Mesenchymal stem cell (in vitro differentiated cells and primary cell): Measurements from ENCODE around the gene PRSS38.

Experiments
- DNase-seq: peaks from one replicate; pipeline ENCODE4 v3.0.0-alpha.2; 2013
- H2AFZ ChIP-seq: one replicate; pipeline ENCODE4 v1.6.1; 2013; ENCODE audit warnings: low read depth, mild to moderate bottlenecking, control low read depth, inconsistent platforms, low read length, moderate library complexity
- H2AK5ac ChIP-seq: 2 replicates; pipeline ENCODE4 v1.6.1; 2013; ENCODE audit warnings: low read length, moderate library complexity, mild to moderate bottlenecking, inconsistent platforms; ENCODE audit not compliant: severe bottlenecking
- H2BK120ac ChIP-seq: one replicate; pipeline ENCODE4 v1.6.1; 2013; ENCODE audit warnings: low read depth, mild to moderate bottlenecking, inconsistent platforms, low read length, moderate library complexity
- H2BK12ac ChIP-seq, 2 experiments: one replicate each; pipeline ENCODE4 v1.6.1; 2013; ENCODE audit warnings: inconsistent platforms in 2 of 2, low read length in 2 of 2, mild to moderate bottlenecking in 2 of 2, moderate library complexity in 2 of 2, control low read depth in 1 of 2
- H2BK15ac ChIP-seq: one replicate; pipeline ENCODE4 v1.6.1; 2013; ENCODE audit warnings: mild to moderate bottlenecking, low read depth, inconsistent platforms; ENCODE audit not compliant: poor library complexity, severe bottlenecking
- H2BK5ac ChIP-seq: 2 replicates; pipeline ENCODE4 v1.6.1; 2013; ENCODE audit warnings: low read depth, mild to moderate bottlenecking, low read length, control low read depth, inconsistent platforms; ENCODE audit not compliant: poor library complexity, severe bottlenecking
- H3K14ac ChIP-seq, 2 experiments: one replicate each; pipeline ENCODE4 v1.6.1; 2013; ENCODE audit warnings: inconsistent platforms in 2 of 2, low read length in 2 of 2, control low read depth in 1 of 2, mild to moderate bottlenecking in 1 of 2, moderate library complexity in 1 of 2
- H3K18ac ChIP-seq, 2 experiments: one replicate each; pipeline ENCODE4 v1.6.1; 2013; ENCODE audit warnings: inconsistent platforms in 2 of 2, low read length in 2 of 2, control low read depth in 1 of 2, low read depth in 1 of 2, mild to moderate bottlenecking in 1 of 2
- H3K23ac ChIP-seq, 2 experiments: one replicate each; pipeline ENCODE4 v1.6.1; 2013; ENCODE audit warnings: inconsistent platforms in 2 of 2, low read length in 2 of 2, mild to moderate bottlenecking in 2 of 2, moderate library complexity in 2 of 2, control low read depth in 1 of 2
- H3K27ac ChIP-seq: 2 replicates; pipeline ENCODE4 v1.5.1; 2013; ENCODE audit warnings: mild to moderate bottlenecking, moderate library complexity, low read length, control low read depth, inconsistent platforms; ENCODE audit not compliant: poor library complexity, severe bottlenecking
- H3K27me3 ChIP-seq, 2 experiments: 2 replicates each; pipeline versions ENCODE4 v1.6.1 to v1.7.0; 2013; ENCODE audit warnings: low read length in 2 of 2, mild to moderate bottlenecking in 2 of 2, moderate library complexity in 2 of 2, control low read depth in 1 of 2, inconsistent platforms in 1 of 2; ENCODE audit not compliant: control insufficient read depth in 1 of 2, insufficient read depth in 1 of 2
- H3K36me3 ChIP-seq, 2 experiments: 2 replicates each; pipeline versions ENCODE4 v1.6.1 to v1.7.0; 2013; ENCODE audit warnings: low read length in 2 of 2, control low read depth in 1 of 2, inconsistent platforms in 1 of 2, low read depth in 1 of 2, mild to moderate bottlenecking in 1 of 2; ENCODE audit not compliant: insufficient read depth in 2 of 2, control insufficient read depth in 1 of 2
- H3K4ac ChIP-seq, 2 experiments: one replicate each; pipeline ENCODE4 v1.6.1; 2013; ENCODE audit warnings: inconsistent platforms in 2 of 2, low read length in 2 of 2, mild to moderate bottlenecking in 2 of 2, moderate library complexity in 2 of 2, control low read depth in 1 of 2, low read depth in 1 of 2
- H3K4me1 ChIP-seq: 2 replicates; pipeline ENCODE4 v1.6.1; 2013; ENCODE audit warnings: low read depth, low read length, control low read depth; ENCODE audit not compliant: control insufficient read depth, insufficient read depth
- H3K4me2 ChIP-seq: 2 replicates; pipeline ENCODE4 v1.6.1; 2013; ENCODE audit warnings: low read length, mild to moderate bottlenecking, inconsistent platforms; ENCODE audit not compliant: poor library complexity, severe bottlenecking
- H3K4me3 ChIP-seq, 2 experiments: 2 replicates each; pipeline versions ENCODE4 v1.5.1 to v1.7.0; 2013; ENCODE audit warnings: low read length in 2 of 2, mild to moderate bottlenecking in 2 of 2, control low read depth in 1 of 2, low read depth in 1 of 2; ENCODE audit not compliant: insufficient read depth in 1 of 2
- H3K79me1 ChIP-seq: replicated peaks from 2 replicates; pipeline ENCODE4 v1.6.1; 2013; ENCODE audit warnings: mild to moderate bottlenecking, control low read depth, low read length, inconsistent platforms; ENCODE audit not compliant: poor library complexity, severe bottlenecking
- H3K9ac ChIP-seq: 2 replicates; pipeline ENCODE4 v1.7.0; 2013; ENCODE audit warnings: mild to moderate bottlenecking, low read length, moderate library complexity
- H3K9me3 ChIP-seq: 2 replicates; pipeline ENCODE4 v1.7.0; 2013; ENCODE audit warnings: mild to moderate bottlenecking, low read length; ENCODE audit not compliant: control insufficient read depth
- H4K8ac ChIP-seq: one replicate; pipeline ENCODE4 v1.6.1; 2013; ENCODE audit warnings: inconsistent platforms, mild to moderate bottlenecking, low read length, moderate library complexity
- H4K91ac ChIP-seq: one replicate; pipeline ENCODE4 v1.6.1; 2013; ENCODE audit warnings: mild to moderate bottlenecking, low read length, inconsistent platforms
- WGBS: methylation state at CpG from one replicate; pipeline ENCODE4 v1.1.7; 2013; ENCODE audit warnings: mixed read lengths; 5-methylcytosine and 5-hydroxymethylcytosine counted together

PRSS38 gene

GRCh38 chr1:227792216-227793078, 23.0 kb upstream of the PRSS38 start:
- Histone ChIP-seq H2BK5ac (no peak overlapping the region), H3K14ac (no peak overlapping the region), H3K27ac (no peak overlapping the region), H4K91ac (no peak overlapping the region), H2BK15ac (no peak overlapping the region), H3K4me1 (peaks cover 38% of the 10 kb centered on the region), H2AFZ (no peak overlapping the region), H3K79me1 (no peaks in the 10 kb centered on the region), H3K36me3 (no peaks in the 10 kb centered on the region), H4K8ac (no peak overlapping the region), H2AK5ac (no peak overlapping the region), H3K4me2 (no peak overlapping the region), H3K18ac (no peak overlapping the region), H3K4ac (no peak overlapping the region), H2BK12ac (no peak overlapping the region), H2BK120ac (no peak overlapping the region), H3K9ac (no peak overlapping the region), H3K27me3 (peaks cover 5 to 6% of the 10 kb centered on the region in 2 experiments), H3K9me3 (no peaks in the 10 kb centered on the region), H3K23ac (no peak overlapping the region), H3K4me3 (no peak overlapping the region)
- WGBS: 87% methylated on average over 19 of the region's 19 CpGs
- DNase-seq: no peak

GRCh38 chr1:227793079-227793947, 22.2 kb upstream of the PRSS38 start:
- no peaks in the 10 kb centered on the region for H3K9me3 ChIP-seq
- no peak overlapping the region for H4K8ac ChIP-seq
- no peak overlapping the region for H3K23ac ChIP-seq
- 80% methylated on average over 10 of the region's 10 CpGs for WGBS
- no peak overlapping the region for H3K4ac ChIP-seq
- peak overlapping the region; percentile 43 for H3K9ac ChIP-seq
- H3K4me2 ChIP-seq: no peak overlapping the region
- no peak overlapping the region for H4K91ac ChIP-seq
- H3K27me3 ChIP-seq: peaks cover 5 to 6% of the 10 kb centered on the region in 2 experiments
- H3K79me1 ChIP-seq: no peaks in the 10 kb centered on the region
- H2BK12ac ChIP-seq: no peak overlapping the region
- no peak overlapping the region for H2BK5ac ChIP-seq
- no peak overlapping the region for H2BK120ac ChIP-seq
- H3K27ac ChIP-seq: no peak overlapping the region
- no peak overlapping the region for H3K18ac ChIP-seq
- no peak for DNase-seq
- H3K14ac ChIP-seq: no peak overlapping the region
- H2BK15ac ChIP-seq: no peak overlapping the region
- no peak overlapping the region for H2AFZ ChIP-seq
- H2AK5ac ChIP-seq: peak overlapping the region; percentile 46
- H3K4me1 ChIP-seq: peaks cover 37% of the 10 kb centered on the region
- H3K4me3 ChIP-seq: no peak overlapping the region
- H3K36me3 ChIP-seq: no peaks in the 10 kb centered on the region

DNA sequence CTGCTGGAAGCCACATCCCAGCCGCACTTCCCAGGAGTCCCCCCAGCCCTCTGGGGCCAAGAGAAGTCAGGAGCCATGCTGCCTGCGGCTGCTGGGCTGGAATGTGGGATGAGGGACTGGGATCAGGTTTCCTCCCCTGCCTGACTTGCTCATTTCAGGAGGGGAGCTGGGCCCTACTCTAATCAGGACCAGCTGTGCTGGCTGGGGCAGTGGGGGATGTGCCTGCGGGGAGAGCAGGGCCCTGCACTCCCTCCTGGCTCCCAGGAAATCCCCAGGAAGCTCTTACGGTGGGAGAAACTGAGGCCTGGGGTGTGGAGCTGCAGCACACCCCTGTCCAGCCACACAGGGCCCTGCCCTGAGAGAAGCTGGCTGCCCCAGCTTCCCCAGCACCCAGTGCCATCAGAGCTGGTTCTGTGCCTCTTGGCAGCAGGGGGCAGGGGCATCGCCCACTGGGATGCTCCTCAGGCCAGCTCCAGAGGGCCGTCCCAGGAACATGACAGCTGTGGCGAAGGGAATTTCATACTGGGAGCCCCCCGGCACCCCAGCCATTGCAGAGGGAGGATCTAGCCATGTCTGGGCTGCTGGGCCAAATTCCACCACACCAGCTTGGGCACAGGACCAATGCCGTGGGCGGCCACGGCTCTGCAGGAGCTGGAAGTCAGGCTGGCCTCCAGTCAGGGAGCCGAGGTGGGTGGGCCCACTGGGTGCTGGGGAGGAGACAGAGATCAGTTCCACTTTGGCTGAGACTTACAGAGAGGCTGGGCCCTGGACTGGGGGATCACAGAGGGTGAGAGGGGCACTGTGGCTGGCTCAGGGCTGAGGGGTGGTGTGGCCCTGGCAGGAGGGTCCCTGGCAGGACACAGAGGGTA, 21.3 kb upstream of the PRSS38 start:
- Histone ChIP-seq H3K4ac (no peak overlapping the region), H3K4me1 (peaks cover 30% of the 10 kb centered on the region), H2AFZ (no peak overlapping the region), H3K79me1 (no peaks in the 10 kb centered on the region), H2BK12ac (no peak overlapping the region), H3K36me3 (no peaks in the 10 kb centered on the region), H3K18ac (no peak overlapping the region), H3K4me3 (peak overlapping the region in 1 of 2 experiments; percentile 60), H2BK15ac (no peak overlapping the region), H3K4me2 (no peak overlapping the region), H3K14ac (peak overlapping the region in 1 of 2 experiments; percentile 69), H2AK5ac (peak overlapping the region; percentile 46), H3K23ac (peak overlapping the region in 1 of 2 experiments; percentile 36), H4K91ac (no peak overlapping the region), H3K9me3 (no peaks in the 10 kb centered on the region), H3K27ac (no peak overlapping the region), H4K8ac (no peak overlapping the region), H2BK120ac (no peak overlapping the region), H3K9ac (peak overlapping the region; percentile 62), H3K27me3 (peaks cover 5 to 10% of the 10 kb centered on the region in 2 experiments), H2BK5ac (no peak overlapping the region)
- peak; percentile 18 for DNase-seq
- 63% methylated on average over 12 of the region's 12 CpGs for WGBS
